Measurements from ENCODE around the gene KATNBL1. TPM values are rescaled to one million over a fixed set of nuclear protein-coding genes. Genes with fewer than 3 reads are reported as not detected.

KATNBL1 gene
- total RNA-seq, 1 donor from 2014 or later, result 82.7 TPM

- H3K36me3 Mint-ChIP-seq, result no peaks in the 10 kb centered on the region
- TF ChIP-seq CTCF (IDR thresholded peaks at IDR 0.05; ENCODE audit: unreplicated experiment), result no peak
- H3K27ac Mint-ChIP-seq, result no peak overlapping the region
- no peak for DNase-seq (ENCODE audit: low spot score in 2 of 2, unreplicated experiment in 2 of 2)
- no peaks in the 10 kb centered on the region for H3K27me3 Mint-ChIP-seq (ENCODE audit: low read depth)
- no peaks in the 10 kb centered on the region for H3K9me3 Mint-ChIP-seq
- no peak overlapping the region for H3K4me3 Mint-ChIP-seq
- peaks cover 2% of the 10 kb centered on the region for H3K4me1 Mint-ChIP-seq
Measured at GRCh38 chr15:34111488-34111887, 98.4 kb downstream of the KATNBL1 start.

DNA sequence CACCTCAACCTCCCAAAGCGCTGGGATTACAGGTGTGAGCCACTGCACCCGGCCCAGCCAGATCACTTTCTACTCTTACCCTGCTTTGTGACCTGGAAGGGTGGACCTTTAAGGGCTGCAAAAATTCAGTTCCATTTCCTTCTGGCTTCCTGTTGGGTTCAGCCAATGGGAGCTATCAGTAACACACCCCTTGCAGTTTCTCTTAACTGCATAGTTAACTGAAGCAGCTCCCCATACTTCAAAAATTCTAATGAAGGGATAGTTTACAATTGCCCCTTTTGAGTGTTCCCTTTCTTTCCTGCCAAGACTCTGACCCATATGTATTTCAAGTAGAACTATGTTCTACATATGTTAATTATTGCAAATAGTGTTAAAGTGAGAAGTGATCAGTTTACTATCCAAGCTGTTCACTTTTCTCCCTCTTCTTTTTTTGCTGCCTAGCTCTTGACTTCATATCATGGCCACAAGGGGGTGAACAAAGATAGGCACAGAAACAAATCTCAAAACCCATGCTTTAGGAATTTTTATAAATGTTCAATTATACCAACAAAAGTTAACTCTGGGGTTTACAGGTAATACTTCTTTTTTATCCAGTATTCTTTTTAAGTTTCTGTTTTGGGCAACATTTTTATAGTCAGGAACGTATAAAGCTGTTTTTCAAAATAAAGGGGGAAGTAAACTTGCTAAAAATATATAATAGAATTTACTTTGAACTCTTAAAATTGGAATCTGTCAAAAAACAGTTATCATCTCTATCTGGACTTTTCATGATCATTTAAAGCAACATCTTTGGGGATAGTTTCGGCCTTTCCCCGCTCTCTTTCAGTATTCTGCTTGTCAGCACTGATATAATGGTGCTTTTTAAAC, 99.9 kb downstream of the KATNBL1 start:
- peak; percentile 68 for TF ChIP-seq CTCF (IDR thresholded peaks at IDR 0.05; ENCODE audit: unreplicated experiment)
- no peak for DNase-seq (ENCODE audit: low spot score in 2 of 2, unreplicated experiment in 2 of 2)
- Mint-ChIP-seq H3K27ac (no peak overlapping the region), H3K27me3 (ENCODE audit: low read depth) (no peaks in the 10 kb centered on the region), H3K4me3 (no peak overlapping the region), H3K4me1 (peaks cover 2% of the 10 kb centered on the region), H3K9me3 (no peaks in the 10 kb centered on the region), H3K36me3 (peaks cover 2% of the 10 kb centered on the region)

DNA sequence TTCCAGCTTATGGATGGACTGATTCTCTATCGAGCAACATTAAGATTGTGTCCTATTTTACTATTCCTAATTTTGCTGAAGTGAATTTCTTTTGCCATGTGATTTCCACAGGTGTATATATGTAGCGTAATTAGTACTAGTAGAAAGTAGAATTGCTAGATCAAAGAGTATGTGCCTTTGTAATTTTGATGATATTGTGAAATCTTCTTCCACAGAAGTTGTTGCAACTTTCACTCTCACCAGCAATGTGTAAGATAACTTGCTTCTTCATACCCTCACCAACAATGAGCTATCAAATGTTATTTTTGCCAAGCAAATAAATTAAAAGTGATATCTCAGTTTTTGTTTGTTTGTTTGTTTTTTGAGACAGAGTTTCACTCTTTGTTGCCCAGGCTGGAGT, 102.6 kb downstream of the KATNBL1 start:
- H3K4me3 Mint-ChIP-seq, result no peak overlapping the region
- H3K27me3 Mint-ChIP-seq (ENCODE audit: low read depth), result no peaks in the 10 kb centered on the region
- no peak overlapping the region for H3K27ac Mint-ChIP-seq
- peaks cover 5% of the 10 kb centered on the region for H3K9me3 Mint-ChIP-seq
- H3K4me1 Mint-ChIP-seq, result peaks cover 2% of the 10 kb centered on the region
- peaks cover 12% of the 10 kb centered on the region for H3K36me3 Mint-ChIP-seq
- TF ChIP-seq CTCF (IDR thresholded peaks at IDR 0.05; ENCODE audit: unreplicated experiment), result no peak
- no peak for DNase-seq (ENCODE audit: low spot score in 2 of 2, unreplicated experiment in 2 of 2)

DNA sequence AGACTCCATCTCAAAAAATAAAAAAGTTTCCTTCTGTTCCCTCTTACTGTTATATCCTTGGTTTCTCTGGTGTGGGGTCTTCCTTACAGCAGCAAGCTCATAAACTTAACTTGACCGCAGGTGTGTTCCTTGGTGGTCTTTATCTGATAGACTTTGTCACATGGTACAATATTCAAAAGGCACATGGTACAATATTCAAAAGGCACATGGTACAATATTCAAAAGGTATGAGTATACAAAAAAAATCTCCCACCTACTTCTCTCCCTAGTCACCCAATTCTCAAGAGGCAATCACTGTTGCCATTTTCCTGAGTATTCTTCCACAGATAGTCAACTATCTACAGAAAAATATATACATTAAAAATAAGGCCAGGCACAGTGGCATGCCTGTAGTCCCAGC, 103.5 kb downstream of the KATNBL1 start:
- Mint-ChIP-seq H3K4me1 (peaks cover 2% of the 10 kb centered on the region), H3K36me3 (peaks cover 12% of the 10 kb centered on the region), H3K9me3 (peaks cover 5% of the 10 kb centered on the region), H3K4me3 (no peak overlapping the region), H3K27ac (no peak overlapping the region), H3K27me3 (ENCODE audit: low read depth) (no peaks in the 10 kb centered on the region)
- no peak for TF ChIP-seq CTCF (IDR thresholded peaks at IDR 0.05; ENCODE audit: unreplicated experiment)
- DNase-seq (ENCODE audit: low spot score in 2 of 2, unreplicated experiment in 2 of 2), result no peak

DNA sequence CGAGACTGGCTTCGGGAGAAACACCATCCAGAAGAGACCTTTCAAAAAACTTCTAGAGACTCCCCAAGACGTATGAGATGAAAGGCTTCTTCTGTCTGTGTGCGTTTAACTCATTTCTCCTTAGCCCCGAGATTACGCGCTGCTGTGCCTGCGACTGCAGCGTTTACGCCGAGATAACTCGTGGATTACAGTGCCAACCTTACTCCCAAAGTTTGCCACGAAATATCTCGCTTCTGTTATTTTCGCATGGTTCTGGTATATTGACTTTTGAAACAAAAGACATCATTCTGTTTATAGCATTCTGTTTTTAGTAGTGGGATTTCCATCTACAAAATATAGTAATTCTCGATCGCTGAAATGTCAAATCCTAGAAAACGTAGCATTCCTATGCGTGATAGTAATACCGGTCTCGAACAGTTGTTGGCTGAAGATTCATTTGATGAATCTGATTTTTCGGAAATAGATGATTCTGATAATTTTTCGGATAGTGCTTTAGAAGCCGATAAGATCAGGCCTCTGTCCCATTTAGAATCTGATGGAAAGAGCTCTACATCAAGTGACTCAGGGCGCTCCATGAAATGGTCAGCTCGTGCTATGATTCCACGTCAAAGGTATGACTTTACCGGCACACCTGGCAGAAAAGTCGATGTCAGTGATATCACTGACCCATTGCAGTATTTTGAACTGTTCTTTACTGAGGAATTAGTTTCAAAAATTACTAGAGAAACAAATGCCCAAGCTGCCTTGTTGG, 107.5 kb downstream of the KATNBL1 start:
- H3K4me3 Mint-ChIP-seq, result peak overlapping the region; percentile 99
- H3K36me3 Mint-ChIP-seq, result peaks cover 12% of the 10 kb centered on the region
- no peaks in the 10 kb centered on the region for H3K27me3 Mint-ChIP-seq (ENCODE audit: low read depth)
- H3K9me3 Mint-ChIP-seq, result peaks cover 5% of the 10 kb centered on the region
- TF ChIP-seq CTCF (IDR thresholded peaks at IDR 0.05; ENCODE audit: unreplicated experiment), result no peak
- H3K27ac Mint-ChIP-seq, result peak overlapping the region; percentile 96
- H3K4me1 Mint-ChIP-seq, result peaks cover 16% of the 10 kb centered on the region
- no peak for DNase-seq (ENCODE audit: low spot score in 2 of 2, unreplicated experiment in 2 of 2)

All from mesothelial cell of epicardium (in vitro differentiated cells).